Type B pancreatic cell (in vitro differentiated cells): Measurements from ENCODE around the gene PTPRK. TPM values are rescaled to one million over a fixed set of nuclear protein-coding genes. Genes with fewer than 3 reads are reported as not detected.

Experiments used
- DNase-seq: peaks from one replicate; pipeline ENCODE4 v3.0.0; 2021; ENCODE audit warnings: mixed read lengths; ENCODE audit not compliant: unreplicated experiment; ENCODE audit errors: extremely low spot score
- H3K27ac Mint-ChIP-seq: 2 replicates; pipeline ENCODE4 v1.8.0; 2021; ENCODE audit warnings: mild to moderate bottlenecking, mixed read lengths
- H3K27me3 Mint-ChIP-seq: 2 replicates; pipeline ENCODE4 v1.8.0; 2021; ENCODE audit warnings: mixed read lengths
- H3K36me3 Mint-ChIP-seq: 2 replicates; pipeline ENCODE4 v1.8.0; 2021; ENCODE audit warnings: mixed read lengths
- H3K4me1 Mint-ChIP-seq: one replicate; pipeline ENCODE4 v1.8.0; 2021; ENCODE audit warnings: mixed read lengths; ENCODE audit not compliant: unreplicated experiment
- H3K4me3 Mint-ChIP-seq: 2 replicates; pipeline ENCODE4 v1.8.0; 2021; ENCODE audit warnings: mild to moderate bottlenecking, mixed read lengths
- H3K9me3 Mint-ChIP-seq: 2 replicates; pipeline ENCODE4 v1.8.0; 2021; ENCODE audit warnings: mixed read lengths
- CTCF ChIP-seq: fragments of 200-600 bp; sonication (generic); conservative IDR thresholded peaks from 2 replicates; pipeline ENCODE4 v1.5.0; 2021; ENCODE audit warnings: antibody characterized with exemption, mild to moderate bottlenecking
- total RNA-seq: library from RNA; stranded (reverse); gene quantifications from 2 replicates; pipeline ENCODE4 v1.2.1, GENCODE V29; 2021; ENCODE audit warnings: low replicate concordance

PTPRK gene
- total RNA-seq, 1 donor from 2014 or later = 63.4 TPM

DNA sequence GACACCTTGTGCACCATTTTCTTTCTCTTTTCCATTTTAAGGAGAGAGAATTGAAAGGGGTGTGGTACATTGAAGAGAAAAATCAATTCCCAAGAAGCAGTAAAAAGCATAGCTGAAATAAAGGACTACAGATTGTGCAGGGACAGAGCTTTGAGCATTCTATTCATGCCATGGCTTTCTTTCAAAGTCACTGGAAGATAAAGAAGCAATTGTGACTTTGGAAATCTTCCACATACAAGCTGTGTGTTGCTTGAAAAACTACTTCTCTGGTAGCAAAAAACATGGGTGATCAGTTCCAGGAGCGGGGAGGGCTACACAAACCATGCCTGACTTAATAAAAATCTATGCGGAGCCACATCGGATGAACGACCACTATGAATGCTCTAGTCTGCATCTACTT lies 389.4 kb downstream of the PTPRK start:
- TF ChIP-seq CTCF = no peak
- H3K27me3 Mint-ChIP-seq = no peaks in the 10 kb centered on the region
- no peak for DNase-seq
- peaks cover 11% of the 10 kb centered on the region for H3K36me3 Mint-ChIP-seq
- no peaks in the 10 kb centered on the region for H3K9me3 Mint-ChIP-seq
- H3K4me1 Mint-ChIP-seq = no peaks in the 10 kb centered on the region
- H3K27ac Mint-ChIP-seq = no peak overlapping the region
- H3K4me3 Mint-ChIP-seq = no peak overlapping the region

GRCh38 chr6:128129679-128130078 lies 390.7 kb downstream of the PTPRK start:
- Mint-ChIP-seq H3K36me3 (peaks cover 11% of the 10 kb centered on the region), H3K4me3 (no peak overlapping the region), H3K4me1 (no peaks in the 10 kb centered on the region), H3K27me3 (no peaks in the 10 kb centered on the region), H3K9me3 (no peaks in the 10 kb centered on the region), H3K27ac (no peak overlapping the region)
- DNase-seq = no peak
- TF ChIP-seq CTCF = no peak

- Mint-ChIP-seq H3K4me1 (no peaks in the 10 kb centered on the region), H3K4me3 (no peak overlapping the region), H3K27me3 (no peaks in the 10 kb centered on the region), H3K9me3 (no peaks in the 10 kb centered on the region), H3K27ac (no peak overlapping the region), H3K36me3 (peaks cover 11% of the 10 kb centered on the region)
- no peak for TF ChIP-seq CTCF
- DNase-seq = no peak
Measured at GRCh38 chr6:128127650-128128049, 392.7 kb downstream of the PTPRK start.

DNA sequence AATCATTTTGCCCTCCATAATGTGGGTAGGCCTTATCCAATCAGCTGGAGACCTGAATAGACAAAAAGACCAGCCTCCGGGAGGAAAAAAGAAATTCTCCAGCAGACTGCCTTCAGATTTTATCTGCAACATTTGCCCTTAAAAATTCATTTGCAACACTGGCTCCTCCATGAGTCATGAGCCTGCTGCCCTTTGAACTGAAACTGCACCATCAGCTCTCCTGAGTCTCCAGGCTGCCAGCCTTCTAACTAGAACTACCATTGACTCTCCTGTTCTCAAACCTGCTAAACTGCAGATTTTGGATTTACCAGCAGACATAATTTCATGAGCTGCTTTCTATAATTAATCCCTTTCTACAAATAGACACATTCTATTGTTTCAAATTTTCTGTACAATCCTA lies 395.7 kb downstream of the PTPRK start:
- Mint-ChIP-seq H3K9me3 (no peaks in the 10 kb centered on the region), H3K27ac (no peak overlapping the region), H3K36me3 (peaks cover 8% of the 10 kb centered on the region), H3K4me1 (no peaks in the 10 kb centered on the region), H3K4me3 (no peak overlapping the region), H3K27me3 (no peaks in the 10 kb centered on the region)
- TF ChIP-seq CTCF = no peak
- no peak for DNase-seq

DNA sequence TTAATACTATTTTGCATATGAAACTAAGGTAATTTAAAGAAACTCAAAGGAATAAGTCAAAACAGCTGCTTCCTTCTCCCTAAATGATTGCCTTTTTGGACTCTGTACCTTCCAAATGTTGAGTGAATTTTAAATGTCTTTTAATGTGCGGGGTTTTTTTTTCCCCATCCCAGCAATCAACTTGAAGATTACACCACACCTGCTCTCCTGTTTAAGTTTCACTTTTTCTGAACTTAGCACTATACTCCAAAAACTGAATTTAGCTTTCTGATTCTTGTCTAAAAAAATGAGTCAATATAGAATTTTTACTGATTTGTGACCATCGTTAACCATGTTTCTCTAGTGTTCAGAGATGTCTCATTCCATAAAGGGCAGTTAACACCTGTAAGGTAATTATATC lies 398.8 kb downstream of the PTPRK start:
- H3K4me1 Mint-ChIP-seq = no peaks in the 10 kb centered on the region
- H3K27me3 Mint-ChIP-seq = no peaks in the 10 kb centered on the region
- no peak for TF ChIP-seq CTCF
- H3K9me3 Mint-ChIP-seq = no peaks in the 10 kb centered on the region
- H3K27ac Mint-ChIP-seq = no peak overlapping the region
- no peak overlapping the region for H3K4me3 Mint-ChIP-seq
- no peak for DNase-seq
- no peaks in the 10 kb centered on the region for H3K36me3 Mint-ChIP-seq

- no peaks in the 10 kb centered on the region for H3K9me3 Mint-ChIP-seq
- no peaks in the 10 kb centered on the region for H3K4me1 Mint-ChIP-seq
- H3K27me3 Mint-ChIP-seq = no peaks in the 10 kb centered on the region
- DNase-seq = no peak
- no peak for TF ChIP-seq CTCF
- no peak overlapping the region for H3K4me3 Mint-ChIP-seq
- H3K27ac Mint-ChIP-seq = no peak overlapping the region
- no peaks in the 10 kb centered on the region for H3K36me3 Mint-ChIP-seq
Measured at GRCh38 chr6:128121190-128121589, 399.2 kb downstream of the PTPRK start.
